A673 (cell line): Measurements from ENCODE around the gene KAT2A. TPM values are rescaled to one million over a fixed set of nuclear protein-coding genes. Genes with fewer than 3 reads are reported as not detected.

ENCODE experiments used
- BruUV-seq: library from RNA; stranded (reverse); fragments of 400-500 nt; replicated peaks from 2 replicates; lab custom pipeline; 2021; lab: Mats Ljungman, UMichigan
- CTCF ChIA-PET: fragments of 300-600 bp; sonication (Branson Sonifier 250); formaldehyde crosslinking; loops from one replicate; lab custom pipeline; 2022; ENCODE audit warnings: antibody characterized with exemption; lab: Charles Lee
- POLR2A ChIA-PET: fragments of 300-600 bp; sonication (Branson Sonifier 250); formaldehyde crosslinking; loops from one replicate; lab custom pipeline; 2022; ENCODE audit warnings: antibody characterized with exemption; ENCODE audit not compliant: low non-redundant PET; lab: Charles Lee
- DNase-seq: peaks from one replicate; pipeline ENCODE4 v3.0.0-alpha.2; 2015; ENCODE audit warnings: low spot score
- H3K27ac ChIP-seq: fragments of 200-600 bp; sonication (generic); 2 replicates; pipeline ENCODE4 v1.5.1; 2016; ENCODE audit warnings: mixed run types, low read depth, mild to moderate bottlenecking, mixed read lengths, antibody characterized with exemption, low read length; ENCODE audit not compliant: poor library complexity, severe bottlenecking
- H3K27me3 ChIP-seq: fragments of 200-600 bp; sonication (generic); replicated peaks from 2 replicates; pipeline ENCODE4 v1.6.1; 2017; ENCODE audit warnings: mixed run types, low read depth, mild to moderate bottlenecking, mixed read lengths, antibody characterized with exemption, low read length; ENCODE audit not compliant: insufficient read depth, poor library complexity
- H3K36me3 ChIP-seq: fragments of 200-600 bp; sonication (generic); 2 replicates; pipeline ENCODE4 v1.6.1; 2016; ENCODE audit warnings: mixed run types, mild to moderate bottlenecking, mixed read lengths, antibody characterized with exemption, low read length; ENCODE audit not compliant: insufficient read depth, poor library complexity, severe bottlenecking
- H3K4me1 ChIP-seq: fragments of 200-600 bp; sonication (generic); 2 replicates; pipeline ENCODE4 v1.6.1; 2017; ENCODE audit warnings: mixed run types, mild to moderate bottlenecking, mixed read lengths, antibody characterized with exemption, low read length; ENCODE audit not compliant: insufficient read depth, poor library complexity, severe bottlenecking
- H3K4me3 ChIP-seq: fragments of 200-600 bp; sonication (generic); 2 replicates; pipeline ENCODE4 v1.5.1; 2016; ENCODE audit warnings: low read depth, mixed run types, mild to moderate bottlenecking, mixed read lengths, low read length; ENCODE audit not compliant: poor library complexity, severe bottlenecking
- H3K9me3 ChIP-seq: fragments of 200-600 bp; sonication (generic); 2 replicates; pipeline ENCODE4 v1.6.1; 2016; ENCODE audit warnings: mixed run types, low read depth, mild to moderate bottlenecking, mixed read lengths, antibody characterized with exemption, low read length; ENCODE audit not compliant: poor library complexity, severe bottlenecking
- CTCF ChIP-seq: fragments of 300-800, 200-600 bp; sonication (generic); conservative IDR thresholded peaks from 2 replicates; pipeline ENCODE4 v1.5.1; 2017; ENCODE audit warnings: low read depth, mild to moderate bottlenecking, antibody characterized with exemption, low read length, moderate library complexity, mixed read lengths
- EZH2 ChIP-seq: fragments of 200-600 bp; sonication (generic); IDR thresholded peaks from 2 replicates; pipeline ENCODE4 v1.6.1; 2017; ENCODE audit warnings: borderline replicate concordance, low read depth, mild to moderate bottlenecking, mixed read lengths, antibody characterized with exemption, low read length; ENCODE audit not compliant: poor library complexity, severe bottlenecking
- intact Hi-C: fragments of 100-400 bp; cut with micrococcal nuclease; formaldehyde crosslinking; loops from one replicate; pipeline ENCODE4 v1.10.0; 2022; ENCODE audit not compliant: unreplicated experiment
- total RNA-seq: library from RNA; stranded (reverse); gene quantifications from 2 replicates; pipeline ENCODE4 v1.2.3, GENCODE V29; 2021

KAT2A gene
- total RNA-seq, 1 experiment from 2014 or later, result 30.3 TPM

DNA sequence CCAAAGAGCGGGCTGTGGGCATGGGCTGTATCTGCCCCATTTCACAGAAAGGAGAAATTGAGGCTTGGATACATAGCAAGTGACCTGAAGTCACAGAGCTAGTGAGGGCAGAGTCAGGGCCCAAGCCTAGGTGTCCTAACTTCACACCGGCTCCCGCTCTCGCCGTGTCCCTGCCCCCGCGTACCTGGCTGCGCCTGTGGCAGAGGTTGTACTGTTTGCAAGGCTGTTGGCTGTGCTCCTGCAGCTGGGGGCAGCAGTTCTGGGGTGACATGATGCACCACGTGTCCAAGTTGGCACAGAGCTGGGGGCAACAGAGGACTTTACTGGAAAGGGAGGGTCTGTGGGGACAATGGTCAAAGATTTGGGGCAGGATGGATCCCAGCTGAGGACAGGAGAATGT lies 12.1 kb downstream of the KAT2A start:
- BruUV-seq, result no TSS peak
- intact Hi-C loops, result no loop called here
- H3K36me3 ChIP-seq, result no peaks in the 10 kb centered on the region
- H3K4me3 ChIP-seq, result no peak overlapping the region
- POLR2A ChIA-PET, result no interaction called here
- no peaks in the 10 kb centered on the region for H3K9me3 ChIP-seq
- no peak for DNase-seq
- CTCF ChIA-PET, result no interaction called here
- H3K4me1 ChIP-seq, result no peaks in the 10 kb centered on the region
- TF ChIP-seq CTCF (no peak), EZH2 (no peak)
- H3K27me3 ChIP-seq, result no peaks in the 10 kb centered on the region
- H3K27ac ChIP-seq, result no peak overlapping the region

DNA sequence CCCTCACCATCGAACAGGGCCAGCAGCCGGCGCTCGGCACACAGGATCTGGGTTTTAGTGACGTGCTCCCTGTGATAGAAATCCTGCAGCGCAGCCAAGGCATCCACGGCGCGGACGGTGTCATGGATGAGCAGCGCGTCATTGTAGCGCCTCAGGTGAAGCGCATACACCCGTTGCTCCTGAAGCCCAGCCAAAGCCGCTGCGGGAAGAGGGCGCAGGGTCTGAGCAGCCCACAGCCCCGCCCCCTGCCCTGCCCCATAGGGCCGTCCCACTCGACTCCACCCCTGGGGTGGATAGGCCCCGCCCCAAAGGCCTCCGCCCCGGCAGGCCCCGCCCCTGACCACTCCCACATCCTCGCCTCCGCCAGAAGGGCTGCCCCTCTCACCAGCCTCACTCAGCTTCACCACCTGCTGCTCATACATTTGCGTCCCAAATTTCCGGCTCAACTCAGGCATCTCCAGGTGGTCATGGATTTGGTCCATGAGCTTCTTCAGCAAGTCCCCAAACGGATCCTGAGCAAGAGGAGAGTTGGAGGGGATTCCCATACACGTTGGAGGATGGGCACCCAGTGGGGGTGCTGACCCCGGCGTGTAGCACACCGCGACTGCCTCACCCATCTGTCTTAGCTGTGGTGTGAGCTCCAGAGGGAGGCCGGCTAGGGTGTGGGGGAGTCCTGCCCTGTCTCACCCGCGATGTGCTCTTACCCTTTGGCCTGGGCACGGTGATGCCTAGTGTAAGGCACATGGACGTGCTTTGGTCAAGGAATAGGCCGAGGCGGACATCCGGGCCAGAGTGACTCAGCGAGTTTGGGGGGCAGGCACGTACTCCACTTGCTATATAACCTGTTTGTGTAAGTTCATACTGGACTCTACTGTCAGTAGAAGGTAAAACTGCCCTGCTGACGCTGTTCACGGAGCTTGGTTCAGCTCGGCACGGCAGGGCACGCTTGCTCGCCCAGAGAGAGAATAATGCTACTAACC lies 13.3 kb downstream of the KAT2A start:
- intact Hi-C loops, result no loop called here
- ChIA-PET CTCF (no interaction called here), POLR2A (no interaction called here)
- TF ChIP-seq EZH2 (no peak), CTCF (no peak)
- no peaks in the 10 kb centered on the region for H3K36me3 ChIP-seq
- no peaks in the 10 kb centered on the region for H3K27me3 ChIP-seq
- H3K9me3 ChIP-seq, result no peaks in the 10 kb centered on the region
- H3K4me3 ChIP-seq, result no peak overlapping the region
- no TSS peak for BruUV-seq
- peak; percentile 45 for DNase-seq
- H3K27ac ChIP-seq, result no peak overlapping the region
- no peaks in the 10 kb centered on the region for H3K4me1 ChIP-seq

GRCh38 chr17:42107124-42107523 lies 14.0 kb downstream of the KAT2A start:
- no peaks in the 10 kb centered on the region for H3K27me3 ChIP-seq
- H3K36me3 ChIP-seq, result no peaks in the 10 kb centered on the region
- H3K4me1 ChIP-seq, result no peaks in the 10 kb centered on the region
- ChIA-PET CTCF (no interaction called here), POLR2A (no interaction called here)
- H3K27ac ChIP-seq, result no peak overlapping the region
- DNase-seq, result no peak
- H3K9me3 ChIP-seq, result no peaks in the 10 kb centered on the region
- H3K4me3 ChIP-seq, result no peak overlapping the region
- intact Hi-C loops, result no loop called here
- BruUV-seq, result no TSS peak
- TF ChIP-seq EZH2 (no peak), CTCF (no peak)
